ENCODE results near the gene MUL1.

MUL1 gene

DNA sequence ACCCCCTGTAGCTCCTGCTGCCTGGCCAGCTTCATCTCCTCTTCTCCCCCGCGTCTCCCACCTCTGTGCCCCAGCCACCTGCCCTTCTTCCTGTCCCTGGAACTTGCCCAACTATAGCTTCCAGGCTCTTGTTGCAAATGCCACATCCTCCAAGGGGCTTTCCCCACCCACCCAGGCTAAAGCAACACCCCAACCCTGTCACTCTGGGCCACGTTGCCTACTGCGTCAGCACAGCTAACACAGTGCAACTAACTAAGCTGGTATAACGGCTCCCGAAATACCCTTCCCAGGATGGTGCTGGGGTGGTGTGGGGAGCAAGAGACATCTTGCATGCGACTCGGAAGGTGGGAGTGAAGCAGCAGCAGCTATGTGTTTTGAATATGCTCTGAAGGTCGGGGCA, 41.7 kb downstream of the MUL1 start:
- DNase-seq (ENCODE audit: low read depth), result no peak

DNA sequence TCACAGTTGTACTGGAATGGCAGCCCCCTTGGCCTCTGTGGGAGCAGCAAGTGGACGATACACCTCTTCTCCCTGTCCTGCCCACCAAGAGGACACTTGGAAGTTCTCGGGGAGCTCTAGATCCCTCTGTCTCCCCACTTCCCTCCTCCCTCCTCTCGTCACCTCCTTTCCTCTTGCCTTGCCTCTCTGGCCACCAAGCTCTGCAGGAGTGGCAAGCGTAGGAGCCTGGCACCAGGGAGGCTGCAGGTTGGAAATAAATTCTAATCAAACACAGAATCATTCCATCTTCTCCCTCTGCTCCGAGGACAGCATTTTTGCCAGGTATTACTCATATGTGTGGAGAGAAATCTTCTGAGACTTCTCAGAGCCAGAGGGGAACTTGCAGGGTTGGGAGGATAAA, 42.8 kb downstream of the MUL1 start:
- DNase-seq (ENCODE audit: low read depth), result no peak

DNA sequence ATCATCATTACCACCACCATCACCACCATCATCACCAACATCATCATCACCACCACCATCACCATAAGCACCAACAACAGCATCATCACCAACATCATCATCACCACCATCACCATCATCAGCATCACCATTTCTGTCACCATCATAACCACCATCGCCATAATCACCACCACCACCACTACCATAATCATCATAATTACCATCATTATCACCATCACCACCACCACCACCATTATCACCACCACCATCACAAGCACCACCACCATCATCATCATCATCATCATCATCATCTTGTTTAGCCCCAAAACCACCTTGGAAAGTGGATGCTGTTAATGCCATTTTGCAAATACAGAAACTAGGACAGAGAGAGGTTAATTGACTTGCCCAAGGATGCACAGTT, 44.4 kb downstream of the MUL1 start:
- no peak for DNase-seq (ENCODE audit: low read depth)

GRCh38 chr1:20462397-20462796, 45.6 kb downstream of the MUL1 start:
- no peak for DNase-seq (ENCODE audit: low read depth)

- no peak for DNase-seq (ENCODE audit: low read depth)
Measured at GRCh38 chr1:20458717-20459116, 49.2 kb downstream of the MUL1 start.

- no peak for DNase-seq (ENCODE audit: low read depth)
Measured at GRCh38 chr1:20454004-20454403, 53.9 kb downstream of the MUL1 start.

DNA sequence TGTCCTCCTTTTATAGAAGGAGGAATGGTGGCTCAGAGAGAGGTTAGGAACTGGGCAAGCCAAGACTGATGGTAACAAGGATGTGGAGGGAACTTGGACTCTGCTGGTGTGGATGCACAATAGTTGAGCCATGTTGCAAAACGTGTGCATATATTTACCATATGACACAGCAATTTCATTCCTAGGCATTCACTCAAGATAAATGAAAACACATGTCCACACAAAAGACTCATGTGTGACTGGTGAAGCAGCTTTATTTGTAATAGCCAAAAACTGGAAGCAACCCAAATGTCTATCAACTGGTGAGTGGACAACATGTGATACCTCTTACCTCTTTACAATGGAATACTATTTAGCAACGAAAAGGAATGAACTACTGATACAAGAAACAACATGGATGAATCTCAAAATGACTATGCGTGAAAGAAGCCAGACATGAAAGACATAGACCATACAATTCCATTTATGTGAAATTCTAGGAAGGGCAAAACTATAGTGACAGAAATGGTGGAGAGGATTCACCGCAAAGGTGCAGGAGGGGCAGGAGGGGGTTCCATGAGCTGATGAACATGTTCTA, 58.1 kb downstream of the MUL1 start:
- no peak for DNase-seq (ENCODE audit: low read depth)

All from stimulated activated CD8-positive, alpha-beta memory T cell treated with anti-CD3 and anti-CD28 coated beads, Interleukin-7, amount 100 ng/mL, for 24 hours (primary cell).